Natural killer cell (primary cell): ENCODE results near the gene TAP2. TPM values are rescaled to one million over a fixed set of nuclear protein-coding genes. Genes with fewer than 3 reads are reported as not detected.

Experiments
- ATAC-seq, 3 donors: fragments of 150-1000 bp in 2 of 3; fragments of 200-7000 bp in 1 of 3; cut with Tn5 transposase; 1 replicate in 1 of 3; 2 replicates in 2 of 3; pipeline ENCODE4 v1.10.0; 2021; ENCODE audit warnings: mild to moderate bottlenecking in 2 of 3, moderate library complexity in 2 of 3
- DNase-seq, 2 donors: peaks; one replicate each; pipeline versions ENCODE4 v3.0.0 to v3.0.0-alpha.2; 2013 to 2021; ENCODE audit warnings: mixed read lengths in 1 of 2
- H3K27ac ChIP-seq: one replicate; pipeline ENCODE4 v1.5.1; 2013; ENCODE audit warnings: mild to moderate bottlenecking, low read length
- H3K27me3 ChIP-seq: one replicate; pipeline ENCODE4 v1.6.1; 2013; ENCODE audit warnings: low read length; ENCODE audit not compliant: control insufficient read depth, insufficient read depth
- H3K36me3 ChIP-seq: one replicate; pipeline ENCODE4 v1.6.1; 2013; ENCODE audit warnings: low read length; ENCODE audit not compliant: control insufficient read depth, insufficient read depth
- H3K4me1 ChIP-seq: one replicate; pipeline ENCODE4 v1.6.1; 2013; ENCODE audit warnings: low read length; ENCODE audit not compliant: control insufficient read depth, insufficient read depth
- H3K4me3 ChIP-seq: one replicate; pipeline ENCODE4 v1.5.1; 2013; ENCODE audit warnings: low read length
- H3K9me3 ChIP-seq: one replicate; pipeline ENCODE4 v1.6.1; 2013; ENCODE audit warnings: low read length; ENCODE audit not compliant: control insufficient read depth, insufficient read depth
- H3K27ac Mint-ChIP-seq, 2 donors: one replicate each; pipeline ENCODE4 v1.8.0; 2022; ENCODE audit warnings: mild to moderate bottlenecking in 2 of 2, mixed read lengths in 2 of 2, moderate library complexity in 1 of 2
- H3K27me3 Mint-ChIP-seq, 2 donors: one replicate each; pipeline ENCODE4 v1.8.0; 2022; ENCODE audit warnings: low read depth in 2 of 2, mixed read lengths in 2 of 2
- H3K36me3 Mint-ChIP-seq: one replicate; pipeline ENCODE4 v1.8.0; 2022; ENCODE audit warnings: mixed read lengths
- H3K4me1 Mint-ChIP-seq, 2 donors: one replicate each; pipeline ENCODE4 v1.8.0; 2022; ENCODE audit warnings: mixed read lengths in 2 of 2
- H3K4me3 Mint-ChIP-seq: one replicate; pipeline ENCODE4 v1.8.0; 2022; ENCODE audit warnings: mild to moderate bottlenecking, moderate library complexity, mixed read lengths
- H3K9me3 Mint-ChIP-seq, 2 donors: one replicate each; pipeline ENCODE4 v1.8.0; 2022; ENCODE audit warnings: mixed read lengths in 2 of 2
- CTCF ChIP-seq: fragments of 200-600 bp; IDR thresholded peaks from one replicate; pipeline ENCODE4 v1.8.0; 2022; ENCODE audit warnings: antibody characterized with exemption
- WGBS: methylation state at CpG from one replicate; pipeline ENCODE4 v1.1.7; 2013; ENCODE audit warnings: missing lambda C conversion rate; ENCODE audit not compliant: insufficient coverage; 5-methylcytosine and 5-hydroxymethylcytosine counted together
- intact Hi-C: fragments of 100-400 bp; cut with micrococcal nuclease; formaldehyde crosslinking; loops from one replicate; pipeline ENCODE4 v1.14.2; 2022
- total RNA-seq, 4 donors: library from RNA; stranded (reverse); fragments of 120-200 nt in 1 of 4; gene quantifications; one replicate each; pipeline versions ENCODE4 v1.2.3 to v1.2.4, GENCODE V29; 2013 to 2022

The TAP2 gene
- total RNA-seq, 3 donors from 2014 or later (not counting 1 experiment from before 2014, with no cell fraction given), result 162 to 221 (median 209) TPM

GRCh38 chr6:32852844-32853540, 14.5 kb upstream of the TAP2 start:
- H3K4me3 Mint-ChIP-seq, result peak overlapping the region; percentile 99
- peak overlapping the region; percentile 95 for H3K4me3 ChIP-seq
- no peaks in the 10 kb centered on the region for H3K27me3 Mint-ChIP-seq
- peak; percentile 45 to 62 (median 56) for ATAC-seq
- H3K27ac ChIP-seq, result peak overlapping the region; percentile 99
- DNase-seq, result peak; percentile 69 to 83
- H3K27me3 ChIP-seq, result no peaks in the 10 kb centered on the region
- H3K4me1 Mint-ChIP-seq, result peaks cover 75 to 85% of the 10 kb centered on the region in 2 donors
- no peak for TF ChIP-seq CTCF
- H3K4me1 ChIP-seq, result peaks cover 65% of the 10 kb centered on the region
- H3K27ac Mint-ChIP-seq, result peak overlapping the region; percentile 100
- peaks cover 60% of the 10 kb centered on the region for H3K36me3 ChIP-seq
- under 1% methylated on average over 41 of the region's 41 CpGs for WGBS
- intact Hi-C loops, result loop anchor here (1.0 to 5.0 kb wide), 2 partner anchors 15 to 349 kb away; partner anchors contain the start of genes HSD17B8, RXRB and SLC39A7
- H3K9me3 ChIP-seq, result no peaks in the 10 kb centered on the region
- H3K36me3 Mint-ChIP-seq, result peaks cover 32% of the 10 kb centered on the region
- no peaks in the 10 kb centered on the region for H3K9me3 Mint-ChIP-seq

- H3K27me3 ChIP-seq, result no peaks in the 10 kb centered on the region
- Mint-ChIP-seq H3K36me3 (peaks cover 33% of the 10 kb centered on the region), H3K4me3 (peak overlapping the region; percentile 99), H3K4me1 (peaks cover 76 to 85% of the 10 kb centered on the region in 2 donors), H3K27ac (peak overlapping the region; percentile 100), H3K9me3 (no peaks in the 10 kb centered on the region), H3K27me3 (no peaks in the 10 kb centered on the region)
- whole genome bisulfite sequencing, result 33% methylated on average over 21 of the region's 23 CpGs
- intact Hi-C loops, result loop anchor here (5.0 kb wide), 1 partner anchor 350 kb away; the partner anchor contains the start of genes HSD17B8, RXRB and SLC39A7
- H3K36me3 ChIP-seq, result peaks cover 60% of the 10 kb centered on the region
- peak; percentile 33 to 56 for DNase-seq
- H3K27ac ChIP-seq, result peak overlapping the region; percentile 99
- ATAC-seq, result no peak
- TF ChIP-seq CTCF, result no peak
- peak overlapping the region; percentile 95 for H3K4me3 ChIP-seq
- H3K4me1 ChIP-seq, result peaks cover 71% of the 10 kb centered on the region
- H3K9me3 ChIP-seq, result no peaks in the 10 kb centered on the region
Measured at GRCh38 chr6:32852018-32852843, 13.7 kb upstream of the TAP2 start.

GRCh38 chr6:32851025-32851424, 12.5 kb upstream of the TAP2 start:
- DNase-seq (no peak), ATAC-seq (no peak)
- no peak for TF ChIP-seq CTCF
- H3K27me3 Mint-ChIP-seq, result no peaks in the 10 kb centered on the region
- H3K4me1 Mint-ChIP-seq, result peaks cover 80 to 91% of the 10 kb centered on the region in 2 donors
- peaks cover 40% of the 10 kb centered on the region for H3K36me3 Mint-ChIP-seq
- H3K27ac Mint-ChIP-seq, result peak overlapping the region; percentile 100
- peaks cover 63% of the 10 kb centered on the region for H3K36me3 ChIP-seq
- no peaks in the 10 kb centered on the region for H3K9me3 Mint-ChIP-seq
- 88% methylated on average over 4 of the region's 4 CpGs for WGBS
- H3K27ac ChIP-seq, result peak overlapping the region; percentile 1
- no peak overlapping the region for H3K4me3 ChIP-seq
- no peaks in the 10 kb centered on the region for H3K9me3 ChIP-seq
- H3K4me1 ChIP-seq, result peaks cover 79% of the 10 kb centered on the region
- no peaks in the 10 kb centered on the region for H3K27me3 ChIP-seq
- intact Hi-C loops, result loop anchor here (5.0 kb wide), 1 partner anchor 351 kb away; the partner anchor contains the start of genes HSD17B8, RXRB and SLC39A7
- peak overlapping the region; percentile 99 for H3K4me3 Mint-ChIP-seq
